A673 (cell line): Measurements from ENCODE around the gene ERFL. TPM values are rescaled to one million over a fixed set of nuclear protein-coding genes. Genes with fewer than 3 reads are reported as not detected.

Experiments used
- BruUV-seq: library from RNA; stranded (reverse); fragments of 400-500 nt; replicated peaks from 2 replicates; lab custom pipeline; 2021; lab: Mats Ljungman, UMichigan
- CTCF ChIA-PET: fragments of 300-600 bp; sonication (Branson Sonifier 250); formaldehyde crosslinking; loops from one replicate; lab custom pipeline; 2022; ENCODE audit warnings: antibody characterized with exemption; lab: Charles Lee
- POLR2A ChIA-PET: fragments of 300-600 bp; sonication (Branson Sonifier 250); formaldehyde crosslinking; loops from one replicate; lab custom pipeline; 2022; ENCODE audit warnings: antibody characterized with exemption; ENCODE audit not compliant: low non-redundant PET; lab: Charles Lee
- DNase-seq: peaks from one replicate; pipeline ENCODE4 v3.0.0-alpha.2; 2015; ENCODE audit warnings: low spot score
- H3K27ac ChIP-seq: fragments of 200-600 bp; sonication (generic); 2 replicates; pipeline ENCODE4 v1.5.1; 2016; ENCODE audit warnings: mixed run types, low read depth, mild to moderate bottlenecking, mixed read lengths, antibody characterized with exemption, low read length; ENCODE audit not compliant: poor library complexity, severe bottlenecking
- H3K27me3 ChIP-seq: fragments of 200-600 bp; sonication (generic); replicated peaks from 2 replicates; pipeline ENCODE4 v1.6.1; 2017; ENCODE audit warnings: mixed run types, low read depth, mild to moderate bottlenecking, mixed read lengths, antibody characterized with exemption, low read length; ENCODE audit not compliant: insufficient read depth, poor library complexity
- H3K36me3 ChIP-seq: fragments of 200-600 bp; sonication (generic); 2 replicates; pipeline ENCODE4 v1.6.1; 2016; ENCODE audit warnings: mixed run types, mild to moderate bottlenecking, mixed read lengths, antibody characterized with exemption, low read length; ENCODE audit not compliant: insufficient read depth, poor library complexity, severe bottlenecking
- H3K4me1 ChIP-seq: fragments of 200-600 bp; sonication (generic); 2 replicates; pipeline ENCODE4 v1.6.1; 2017; ENCODE audit warnings: mixed run types, mild to moderate bottlenecking, mixed read lengths, antibody characterized with exemption, low read length; ENCODE audit not compliant: insufficient read depth, poor library complexity, severe bottlenecking
- H3K4me3 ChIP-seq: fragments of 200-600 bp; sonication (generic); 2 replicates; pipeline ENCODE4 v1.5.1; 2016; ENCODE audit warnings: low read depth, mixed run types, mild to moderate bottlenecking, mixed read lengths, low read length; ENCODE audit not compliant: poor library complexity, severe bottlenecking
- H3K9me3 ChIP-seq: fragments of 200-600 bp; sonication (generic); 2 replicates; pipeline ENCODE4 v1.6.1; 2016; ENCODE audit warnings: mixed run types, low read depth, mild to moderate bottlenecking, mixed read lengths, antibody characterized with exemption, low read length; ENCODE audit not compliant: poor library complexity, severe bottlenecking
- CTCF ChIP-seq: fragments of 300-800, 200-600 bp; sonication (generic); conservative IDR thresholded peaks from 2 replicates; pipeline ENCODE4 v1.5.1; 2017; ENCODE audit warnings: low read depth, mild to moderate bottlenecking, antibody characterized with exemption, low read length, moderate library complexity, mixed read lengths
- EZH2 ChIP-seq: fragments of 200-600 bp; sonication (generic); IDR thresholded peaks from 2 replicates; pipeline ENCODE4 v1.6.1; 2017; ENCODE audit warnings: borderline replicate concordance, low read depth, mild to moderate bottlenecking, mixed read lengths, antibody characterized with exemption, low read length; ENCODE audit not compliant: poor library complexity, severe bottlenecking
- intact Hi-C: fragments of 100-400 bp; cut with micrococcal nuclease; formaldehyde crosslinking; loops from one replicate; pipeline ENCODE4 v1.10.0; 2022; ENCODE audit not compliant: unreplicated experiment
- total RNA-seq: library from RNA; stranded (reverse); gene quantifications from 2 replicates; pipeline ENCODE4 v1.2.3, GENCODE V29; 2021

ERFL gene
- total RNA-seq, 1 experiment from 2014 or later = 0.95 TPM

- H3K27ac ChIP-seq = no peak overlapping the region
- intact Hi-C loops = no loop called here
- no peak overlapping the region for H3K4me3 ChIP-seq
- POLR2A ChIA-PET = no interaction called here
- H3K4me1 ChIP-seq = peaks cover 4% of the 10 kb centered on the region
- CTCF ChIA-PET = no interaction called here
- peaks cover 26% of the 10 kb centered on the region for H3K27me3 ChIP-seq
- no peaks in the 10 kb centered on the region for H3K9me3 ChIP-seq
- no TSS peak for BruUV-seq
- no peak for DNase-seq
- TF ChIP-seq EZH2 (no peak), CTCF (no peak)
- no peaks in the 10 kb centered on the region for H3K36me3 ChIP-seq
These were observed 9.5 kb downstream of the ERFL start for GRCh38 chr19:41918653-41919244.

GRCh38 chr19:41918095-41918494 is 10.2 kb downstream of the ERFL start:
- no peak for DNase-seq
- no peak overlapping the region for H3K4me3 ChIP-seq
- no peaks in the 10 kb centered on the region for H3K9me3 ChIP-seq
- no TSS peak for BruUV-seq
- TF ChIP-seq CTCF (no peak), EZH2 (no peak)
- no peak overlapping the region for H3K27ac ChIP-seq
- ChIA-PET CTCF (no interaction called here), POLR2A (no interaction called here)
- intact Hi-C loops = no loop called here
- no peaks in the 10 kb centered on the region for H3K36me3 ChIP-seq
- peaks cover 4% of the 10 kb centered on the region for H3K4me1 ChIP-seq
- H3K27me3 ChIP-seq = peaks cover 31% of the 10 kb centered on the region

- CTCF ChIA-PET = no interaction called here
- POLR2A ChIA-PET = interaction anchor here (0.6 kb wide), 1 partner anchor 198 kb away, joined by 4 read pairs; no protein-coding TSS in a partner anchor
These were observed 10.6 kb downstream of the ERFL start for GRCh38 chr19:41917676-41918075.

More at GRCh38 chr19:41917676-41918075, 10.6 kb downstream of the ERFL start:
- Histone ChIP-seq H3K4me3 (no peak overlapping the region), H3K27me3 (peaks cover 34% of the 10 kb centered on the region), H3K4me1 (peaks cover 4% of the 10 kb centered on the region), H3K36me3 (no peaks in the 10 kb centered on the region), H3K9me3 (no peaks in the 10 kb centered on the region), H3K27ac (no peak overlapping the region)
- TF ChIP-seq EZH2 (no peak), CTCF (no peak)
- intact Hi-C loops = no loop called here
- no peak for DNase-seq
- no TSS peak for BruUV-seq
